ENCODE data around the gene CPNE1.

GRCh38 chr20:35618263-35619131 lies 46.2 kb downstream of the CPNE1 start:
- no peak for TF ChIP-seq POLR2A (IDR thresholded peaks at IDR 0.05)
- TF ChIP-seq CTCF (IDR thresholded peaks at IDR 0.05 in 4 of 5, conservative IDR thresholded peaks at IDR 0.05 in 1 of 5): no peak
